Neural progenitor cell (in vitro differentiated cells): ENCODE measurements around the gene CDH11.

Experiments used
- CTCF ChIP-seq: fragments of 200-600 bp; sonication (generic); IDR thresholded peaks from 2 replicates; pipeline ENCODE4 v1.5.1; 2017; ENCODE audit warnings: antibody characterized with exemption, mild to moderate bottlenecking
- EZH2 ChIP-seq: fragments of 200-600 bp; sonication (generic); IDR thresholded peaks from 2 replicates; pipeline ENCODE4 v1.6.1; 2017; ENCODE audit warnings: antibody characterized with exemption, mild to moderate bottlenecking, moderate library complexity
- EZH2phosphoT487 ChIP-seq: fragments of 200-600 bp; sonication (generic); IDR thresholded peaks from 2 replicates; pipeline ENCODE4 v1.6.1; 2017; ENCODE audit warnings: antibody characterized with exemption

- TF ChIP-seq CTCF (no peak), EZH2phosphoT487 (no peak), EZH2 (no peak)
Measured at GRCh38 chr16:65066651-65067050, 55.2 kb downstream of the CDH11 start.
